Nephron (organoid): ENCODE data around the gene DPCD.

Experiments used
- H3K27ac Mint-ChIP-seq, 3 experiments: 2 replicates each; pipeline ENCODE4 v1.8.0; 2020; ENCODE audit warnings: mixed read lengths in 3 of 3, mild to moderate bottlenecking in 2 of 3, moderate library complexity in 1 of 3
- H3K27me3 Mint-ChIP-seq: 2 replicates; pipeline ENCODE4 v1.8.0; 2021; ENCODE audit warnings: low read depth, mild to moderate bottlenecking, moderate library complexity, mixed read lengths
- H3K36me3 Mint-ChIP-seq: 2 replicates; pipeline ENCODE4 v1.8.0; 2020; ENCODE audit warnings: low read depth, mixed read lengths
- H3K4me1 Mint-ChIP-seq: 2 replicates; pipeline ENCODE4 v1.8.0; 2020; ENCODE audit warnings: mixed read lengths
- H3K4me3 Mint-ChIP-seq, 3 experiments: 2 replicates each; pipeline ENCODE4 v1.8.0; 2020; ENCODE audit warnings: mild to moderate bottlenecking in 3 of 3, mixed read lengths in 3 of 3, moderate library complexity in 2 of 3
- H3K9me3 Mint-ChIP-seq: 2 replicates; pipeline ENCODE4 v1.8.0; 2020; ENCODE audit warnings: mixed read lengths
- TF ChIP-seq, protein P1 (sequence below), 3 experiments: fragments of 200-600 bp; sonication (generic); IDR thresholded peaks; one replicate each; pipeline ENCODE4 v1.5.0; 2021; ENCODE audit warnings: antibody characterized with exemption in 3 of 3; ENCODE audit not compliant: unreplicated experiment in 3 of 3

The DPCD gene

DNA sequence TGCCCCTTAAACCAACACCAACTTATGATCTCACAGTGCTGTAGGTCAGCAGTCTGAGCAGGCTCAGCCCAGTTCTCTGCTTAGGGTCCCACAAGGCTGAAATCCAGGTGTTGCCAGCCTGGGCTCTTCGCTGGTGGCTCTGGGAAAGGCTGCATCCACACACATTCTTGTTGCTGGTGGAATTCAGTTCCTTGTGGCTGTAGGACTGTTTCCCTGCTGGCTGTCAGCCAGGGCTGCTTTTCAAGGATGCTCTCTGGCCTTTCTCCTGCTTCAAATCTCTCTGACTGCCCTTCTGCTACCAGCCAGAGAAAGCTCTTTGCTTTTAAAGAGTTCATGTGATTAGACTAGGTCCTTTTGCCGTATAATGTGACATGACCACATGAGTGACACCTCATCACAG lies 15.3 kb upstream of the DPCD start:
- H3K27ac Mint-ChIP-seq: no peak overlapping the region
- H3K4me1 Mint-ChIP-seq: no peaks in the 10 kb centered on the region
- TF ChIP-seq, protein P1, sequence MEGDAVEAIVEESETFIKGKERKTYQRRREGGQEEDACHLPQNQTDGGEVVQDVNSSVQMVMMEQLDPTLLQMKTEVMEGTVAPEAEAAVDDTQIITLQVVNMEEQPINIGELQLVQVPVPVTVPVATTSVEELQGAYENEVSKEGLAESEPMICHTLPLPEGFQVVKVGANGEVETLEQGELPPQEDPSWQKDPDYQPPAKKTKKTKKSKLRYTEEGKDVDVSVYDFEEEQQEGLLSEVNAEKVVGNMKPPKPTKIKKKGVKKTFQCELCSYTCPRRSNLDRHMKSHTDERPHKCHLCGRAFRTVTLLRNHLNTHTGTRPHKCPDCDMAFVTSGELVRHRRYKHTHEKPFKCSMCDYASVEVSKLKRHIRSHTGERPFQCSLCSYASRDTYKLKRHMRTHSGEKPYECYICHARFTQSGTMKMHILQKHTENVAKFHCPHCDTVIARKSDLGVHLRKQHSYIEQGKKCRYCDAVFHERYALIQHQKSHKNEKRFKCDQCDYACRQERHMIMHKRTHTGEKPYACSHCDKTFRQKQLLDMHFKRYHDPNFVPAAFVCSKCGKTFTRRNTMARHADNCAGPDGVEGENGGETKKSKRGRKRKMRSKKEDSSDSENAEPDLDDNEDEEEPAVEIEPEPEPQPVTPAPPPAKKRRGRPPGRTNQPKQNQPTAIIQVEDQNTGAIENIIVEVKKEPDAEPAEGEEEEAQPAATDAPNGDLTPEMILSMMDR (IDR thresholded peaks at IDR 0.05; ENCODE audit: unreplicated experiment in 3 of 3): no peak
- no peaks in the 10 kb centered on the region for H3K9me3 Mint-ChIP-seq
- peaks cover 3% of the 10 kb centered on the region for H3K36me3 Mint-ChIP-seq
- H3K27me3 Mint-ChIP-seq: peaks cover 33% of the 10 kb centered on the region
- no peak overlapping the region for H3K4me3 Mint-ChIP-seq

DNA sequence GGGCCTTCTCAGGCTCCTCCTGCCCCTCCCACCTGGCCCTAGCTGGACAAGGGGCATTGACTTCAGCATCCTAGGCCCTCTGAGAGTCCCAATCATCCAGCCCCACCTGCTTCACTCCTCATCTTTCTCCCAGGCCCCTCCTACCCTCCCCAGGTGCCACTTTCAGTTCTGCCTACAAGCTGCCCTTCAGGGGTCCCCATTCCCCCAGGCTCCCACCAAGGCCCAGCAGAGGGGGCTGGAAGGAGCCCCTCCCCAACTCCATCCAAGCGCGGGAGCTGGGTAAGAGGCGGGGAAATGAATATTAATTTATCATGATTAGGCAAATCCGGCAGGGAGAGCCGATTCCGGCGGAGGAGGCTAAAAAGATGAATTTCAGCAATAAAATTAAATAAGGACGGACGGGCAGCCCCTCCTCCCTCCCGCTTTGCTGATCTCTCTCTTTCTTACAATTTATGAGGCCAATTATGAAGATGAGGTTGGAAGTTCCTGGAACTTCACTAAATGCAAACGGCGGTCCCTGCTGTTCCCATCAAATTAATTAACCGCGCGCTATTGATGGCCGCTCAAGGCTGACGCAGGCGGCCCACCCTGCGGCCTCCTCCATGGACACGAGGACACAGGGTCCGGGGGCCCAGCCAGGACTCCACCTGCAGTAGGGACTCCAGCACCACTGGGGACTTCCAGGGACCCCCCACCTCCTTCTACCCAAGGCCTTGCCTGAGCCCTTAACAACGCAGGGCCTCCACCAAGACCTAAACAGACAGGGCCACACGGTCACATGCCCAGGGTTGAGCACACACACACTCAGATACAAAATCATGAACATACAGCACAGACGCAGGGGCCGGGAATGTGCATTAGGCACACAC lies 14.0 kb upstream of the DPCD start:
- peaks cover 9% of the 10 kb centered on the region for H3K36me3 Mint-ChIP-seq
- TF ChIP-seq, protein P1 (IDR thresholded peaks at IDR 0.05; ENCODE audit: unreplicated experiment in 3 of 3): no peak
- peaks cover 21% of the 10 kb centered on the region for H3K27me3 Mint-ChIP-seq
- no peaks in the 10 kb centered on the region for H3K4me1 Mint-ChIP-seq
- H3K9me3 Mint-ChIP-seq: no peaks in the 10 kb centered on the region
- H3K4me3 Mint-ChIP-seq: peak overlapping the region in 1 of 3 experiments; percentile 35
- H3K27ac Mint-ChIP-seq: no peak overlapping the region

DNA sequence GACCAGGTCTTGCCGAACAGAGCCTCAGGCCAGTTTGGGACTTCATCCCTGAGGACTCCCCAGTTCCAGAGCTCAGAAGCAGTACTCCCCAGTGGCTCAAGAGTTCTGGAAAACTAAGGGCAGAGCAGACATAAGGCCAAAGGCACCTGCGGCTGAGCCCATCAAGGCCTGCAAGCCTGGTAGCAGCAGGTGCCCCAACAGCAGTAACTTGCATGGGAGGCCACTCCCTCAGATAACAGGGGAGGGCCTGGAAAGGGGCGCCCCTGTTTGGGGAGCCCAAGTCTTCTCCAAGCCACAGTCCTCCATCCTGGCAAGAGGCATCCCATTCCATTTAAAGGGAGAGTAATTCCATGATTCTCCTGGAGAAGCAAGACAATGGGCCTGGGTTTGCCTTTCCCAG lies 13.0 kb upstream of the DPCD start:
- Mint-ChIP-seq H3K4me3 (no peak overlapping the region), H3K9me3 (no peaks in the 10 kb centered on the region), H3K36me3 (peaks cover 9% of the 10 kb centered on the region), H3K4me1 (no peaks in the 10 kb centered on the region), H3K27ac (no peak overlapping the region), H3K27me3 (peaks cover 13% of the 10 kb centered on the region)
- TF ChIP-seq, protein P1 (IDR thresholded peaks at IDR 0.05; ENCODE audit: unreplicated experiment in 3 of 3): no peak

DNA sequence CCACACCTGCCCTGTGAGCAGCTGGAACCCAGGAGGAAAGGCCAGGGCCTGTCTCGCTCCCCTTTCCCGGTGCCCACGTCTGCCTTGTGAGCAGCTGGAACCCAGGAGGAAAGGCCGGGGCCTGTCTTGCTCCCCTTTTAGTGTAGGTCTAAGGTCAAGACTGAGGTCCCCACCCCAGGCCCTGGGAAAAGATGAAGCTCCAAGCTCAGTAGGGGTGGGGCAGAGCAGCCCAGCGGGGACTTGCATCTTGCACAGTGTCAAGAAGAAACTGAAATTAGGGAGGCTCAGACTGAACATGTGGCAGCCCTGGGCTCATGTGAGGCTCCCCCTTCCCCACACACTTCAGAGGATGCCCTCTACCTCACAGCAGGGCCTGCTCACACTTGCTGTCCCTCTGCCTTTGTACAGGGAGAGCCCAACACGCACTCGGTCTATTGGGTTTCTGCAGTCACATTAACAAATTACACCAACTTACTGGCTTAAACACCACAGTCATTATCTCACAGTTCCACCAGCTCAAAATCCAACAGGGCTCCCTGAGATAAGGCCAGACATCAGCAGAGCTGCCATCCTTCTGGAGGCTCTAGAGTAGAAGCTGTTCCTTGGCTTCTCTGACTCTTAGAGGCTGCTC lies 12.4 kb upstream of the DPCD start:
- Mint-ChIP-seq H3K27me3 (peaks cover 13% of the 10 kb centered on the region), H3K4me3 (no peak overlapping the region), H3K36me3 (peaks cover 9% of the 10 kb centered on the region), H3K9me3 (no peaks in the 10 kb centered on the region), H3K4me1 (no peaks in the 10 kb centered on the region), H3K27ac (no peak overlapping the region)
- TF ChIP-seq, protein P1 (IDR thresholded peaks at IDR 0.05; ENCODE audit: unreplicated experiment in 3 of 3): no peak

DNA sequence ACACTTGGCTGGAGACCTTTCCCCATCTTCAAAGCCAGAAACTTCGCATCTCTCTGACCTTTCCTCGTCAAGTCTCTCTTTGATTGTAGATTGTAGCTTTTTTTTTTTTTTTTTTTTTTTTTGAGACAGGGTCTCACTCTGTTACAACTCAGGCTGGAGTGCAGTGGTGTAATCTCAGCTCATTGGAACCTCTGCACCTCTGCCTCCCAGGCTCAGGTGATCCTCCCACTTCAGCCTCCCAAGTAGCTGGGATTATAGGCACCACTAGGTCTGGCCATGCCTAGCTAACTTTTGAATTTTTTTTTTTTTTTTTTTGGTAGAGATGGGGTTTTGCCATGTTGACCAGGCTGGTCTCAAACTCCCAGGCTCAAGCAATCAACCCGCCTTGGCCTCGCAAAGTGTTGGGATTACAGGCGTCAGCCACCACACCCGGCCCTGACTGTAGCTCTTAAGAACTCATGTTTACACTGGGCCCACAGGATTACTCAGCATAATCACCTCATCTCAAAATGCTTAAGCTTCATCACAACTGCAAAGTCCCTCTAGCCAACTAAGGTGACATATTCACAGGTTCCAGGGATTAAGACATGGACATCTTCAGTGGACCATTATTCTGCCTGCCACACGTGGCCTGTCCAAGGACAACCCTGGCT lies 11.8 kb upstream of the DPCD start:
- Mint-ChIP-seq H3K4me3 (no peak overlapping the region), H3K36me3 (peaks cover 9% of the 10 kb centered on the region), H3K27ac (no peak overlapping the region), H3K27me3 (peaks cover 8% of the 10 kb centered on the region), H3K9me3 (no peaks in the 10 kb centered on the region), H3K4me1 (no peaks in the 10 kb centered on the region)
- TF ChIP-seq, protein P1 (IDR thresholded peaks at IDR 0.05; ENCODE audit: unreplicated experiment in 3 of 3): no peak
